HG02763 (cell line): Measurements from ENCODE around the gene WDR81.
"Not testable (repeated sequence)": the region's sequence is repeated elsewhere in the genome, so short reads cannot be mapped to it uniquely, and the experiment has no call there.

Experiments used
- ATAC-seq: cut with Tn5 transposase; IDR thresholded peaks from one replicate; pipeline ENCODE4 v1.9.1; 2021; ENCODE audit warnings: mild to moderate bottlenecking, moderate library complexity; ENCODE audit not compliant: unreplicated experiment

WDR81 gene

GRCh38 chr17:1713160-1713877 is 11.2 kb upstream of the WDR81 start:
- ATAC-seq, result no peak

GRCh38 chr17:1713878-1714426 is 10.6 kb upstream of the WDR81 start:
- no peak for ATAC-seq

DNA sequence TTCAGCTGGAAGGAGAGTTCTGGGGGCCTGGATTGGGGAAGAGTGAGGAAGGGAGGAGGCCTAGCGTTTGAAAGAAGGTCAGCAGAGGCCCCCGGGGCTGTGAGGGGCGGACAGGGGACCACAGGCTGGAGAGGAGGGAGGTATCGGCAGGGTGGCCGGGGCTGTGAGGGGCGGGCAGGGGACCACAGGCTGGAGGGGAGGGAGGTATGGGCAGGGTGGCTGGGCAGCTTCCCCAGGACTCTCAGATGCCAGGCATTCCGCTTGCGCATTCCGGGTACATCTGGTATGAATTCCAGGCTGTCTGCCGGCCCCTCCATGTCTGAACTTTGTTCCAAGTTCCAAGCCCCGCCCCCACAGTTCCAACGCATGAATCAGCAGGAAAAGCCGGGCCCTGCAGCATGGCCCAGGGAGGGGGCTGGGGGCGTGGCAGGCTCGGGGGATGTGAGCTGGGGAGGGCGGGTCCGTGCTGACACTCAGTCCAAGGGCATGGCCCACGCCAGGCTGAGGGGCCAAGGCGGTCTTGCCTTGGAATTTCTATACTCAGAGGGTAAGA is 10.0 kb upstream of the WDR81 start:
- ATAC-seq, result no peak

DNA sequence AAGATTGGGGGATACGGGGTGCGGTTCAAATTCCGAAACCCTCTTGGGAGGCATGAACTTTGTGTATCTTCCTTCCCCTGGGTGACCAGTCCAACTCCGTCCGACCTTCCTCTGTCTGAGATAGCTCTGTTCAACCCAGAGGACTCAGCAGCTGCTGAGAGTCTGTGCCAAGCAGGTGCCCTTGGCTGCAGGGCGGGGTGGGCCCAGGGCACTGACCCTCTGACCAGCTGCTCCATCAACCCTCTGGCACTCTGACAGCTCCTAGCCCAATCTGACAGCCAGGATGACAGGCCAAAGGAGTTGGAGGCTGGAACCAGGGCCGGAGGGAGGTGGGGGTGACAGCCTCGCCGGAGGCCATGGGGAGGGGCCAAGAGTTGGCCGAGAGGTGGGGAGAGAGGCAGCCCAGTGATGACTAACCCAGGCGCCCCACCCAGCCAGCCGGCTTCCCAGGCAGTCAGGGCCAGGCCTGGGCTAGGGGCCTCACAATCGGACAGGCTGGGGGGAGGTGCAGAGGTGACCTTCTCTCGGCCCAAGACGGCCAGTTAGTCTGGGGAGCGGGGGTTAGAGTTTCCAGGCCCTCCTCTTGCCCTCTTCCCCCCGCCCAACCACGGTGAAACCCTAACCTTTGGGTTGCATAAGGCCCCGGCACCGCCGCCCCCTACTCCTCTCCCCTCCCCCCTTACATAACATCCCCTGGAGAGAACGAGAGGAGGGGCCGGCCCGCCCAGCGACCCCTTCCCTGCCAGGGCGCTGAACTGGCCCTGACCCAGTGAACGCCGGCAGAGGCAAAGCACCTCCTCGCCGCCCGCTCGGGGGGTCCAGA is 9.3 kb upstream of the WDR81 start:
- no peak for ATAC-seq

DNA sequence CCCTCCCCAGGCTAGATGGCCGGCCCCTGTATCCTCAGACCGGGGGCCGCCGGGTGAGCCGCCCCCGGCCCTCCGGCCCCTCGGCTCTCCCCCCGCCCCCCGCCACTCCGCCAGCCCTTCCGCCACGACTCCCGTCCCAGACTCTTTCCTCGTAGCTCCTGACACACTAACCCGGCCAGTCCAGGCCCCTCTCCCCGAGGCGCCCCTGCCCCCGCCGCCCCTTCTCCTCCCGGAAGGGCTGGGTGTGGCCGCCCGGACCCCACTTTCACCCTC is 8.8 kb upstream of the WDR81 start:
- ATAC-seq, result no peak

DNA sequence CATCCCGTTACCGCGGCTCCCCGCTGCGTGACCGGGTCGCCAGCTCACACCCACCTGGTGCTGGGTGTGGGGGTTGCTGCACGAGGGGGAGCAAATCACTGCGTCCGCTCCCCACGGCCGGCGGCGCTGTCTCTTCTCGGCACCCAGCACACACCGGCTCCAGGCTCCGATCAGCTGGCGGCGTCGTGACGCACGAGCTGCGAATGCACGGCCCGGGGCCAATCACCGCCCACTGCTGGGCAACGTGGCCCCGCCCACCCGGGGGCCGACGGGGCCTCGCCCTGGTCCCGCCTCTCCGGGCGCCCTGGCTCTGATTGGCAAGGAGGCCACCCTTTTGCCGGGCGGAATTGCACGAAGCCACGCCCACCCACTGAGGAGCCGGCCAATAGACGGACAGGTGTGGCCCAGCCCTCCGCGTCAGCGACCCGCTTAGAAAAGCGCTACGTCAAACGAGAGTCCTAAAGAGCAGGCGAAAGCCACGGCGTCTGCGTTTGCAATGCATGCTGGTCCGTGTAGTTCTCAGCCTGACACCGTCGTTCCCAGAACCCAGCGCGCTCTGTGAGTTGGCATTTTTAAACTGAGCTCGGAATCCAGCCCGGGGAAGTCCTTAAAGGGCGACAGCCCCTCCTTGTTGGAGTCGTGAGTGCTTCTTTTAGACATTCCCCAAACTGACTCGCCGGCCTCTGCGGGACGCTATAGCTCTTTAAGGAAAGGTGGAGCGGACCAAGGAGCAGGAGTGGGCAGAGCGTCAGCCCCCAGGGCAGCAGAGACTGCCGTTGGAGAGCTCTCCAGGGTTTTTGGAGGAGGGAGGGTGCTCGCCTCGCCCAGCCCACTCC is 8.2 kb upstream of the WDR81 start:
- ATAC-seq, result peak; percentile 79

- peak; percentile 35 for ATAC-seq
Observed at GRCh38 chr17:1716912-1717695, 7.4 kb upstream of the WDR81 start.

DNA sequence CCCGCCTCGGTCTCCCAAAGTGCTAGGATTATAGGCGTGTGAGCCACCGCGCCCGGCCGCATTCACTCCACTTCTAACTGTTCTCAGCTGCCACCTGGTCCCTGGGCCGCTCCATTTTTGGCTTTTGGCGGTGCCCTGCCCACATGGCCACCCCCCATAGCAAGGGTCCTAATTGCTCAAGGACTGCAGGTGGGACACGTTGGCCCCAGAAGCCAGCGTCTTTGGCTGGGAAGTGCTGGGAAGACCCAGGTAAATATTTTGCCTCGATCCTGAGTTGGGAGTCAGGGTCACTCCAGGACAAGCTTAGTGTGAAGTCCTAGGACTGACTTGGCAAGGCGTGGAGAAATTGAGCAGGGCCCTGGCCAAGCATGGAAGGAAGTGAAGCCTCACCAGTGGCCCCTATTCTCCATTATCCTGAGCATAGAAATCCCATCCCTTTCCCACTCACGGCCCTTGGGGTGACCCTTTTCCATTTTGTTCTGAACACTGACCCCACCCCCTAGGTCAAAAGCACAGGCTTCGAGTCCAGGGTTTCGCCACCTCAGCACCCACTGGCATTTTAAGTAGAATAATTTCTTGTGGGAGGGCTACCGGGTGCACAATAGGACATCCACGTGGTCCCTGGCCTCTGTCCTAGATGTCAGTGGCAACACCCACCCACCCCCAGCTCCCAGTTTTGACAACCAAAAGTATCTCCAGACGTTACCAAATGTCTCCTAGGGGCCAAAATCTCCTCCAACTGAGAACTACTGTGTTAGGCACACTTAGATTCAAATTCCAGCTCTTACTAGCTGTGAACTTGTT is 5.9 kb upstream of the WDR81 start:
- no peak for ATAC-seq

DNA sequence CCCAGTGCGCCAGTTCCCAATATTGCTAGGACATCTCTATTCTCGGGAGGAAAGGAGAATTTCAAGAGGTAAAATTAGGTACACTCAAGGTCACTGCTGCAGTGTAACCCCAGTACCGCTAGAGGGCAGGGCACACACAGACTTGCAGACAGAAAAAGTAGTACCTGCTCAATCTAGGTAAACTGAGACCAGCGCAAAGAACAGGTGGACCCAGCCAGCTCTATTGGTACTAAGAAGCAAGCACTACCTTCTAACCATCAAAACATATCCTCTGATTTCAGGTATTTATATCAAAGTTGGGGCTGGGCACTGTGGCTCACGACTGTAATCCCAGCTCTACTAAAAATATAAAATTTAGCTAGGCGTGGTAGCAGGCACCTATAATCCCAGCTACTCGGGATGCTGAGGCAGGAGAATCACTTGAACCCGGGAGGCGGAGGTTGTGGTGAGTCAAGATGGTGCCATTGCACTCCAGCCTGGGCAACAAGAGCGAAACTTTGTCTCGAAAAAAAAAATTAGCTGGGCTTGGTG is 3.6 kb upstream of the WDR81 start:
- no peak for ATAC-seq

GRCh38 chr17:1722022-1722421 is 2.5 kb upstream of the WDR81 start:
- not testable (repeated sequence) for ATAC-seq

DNA sequence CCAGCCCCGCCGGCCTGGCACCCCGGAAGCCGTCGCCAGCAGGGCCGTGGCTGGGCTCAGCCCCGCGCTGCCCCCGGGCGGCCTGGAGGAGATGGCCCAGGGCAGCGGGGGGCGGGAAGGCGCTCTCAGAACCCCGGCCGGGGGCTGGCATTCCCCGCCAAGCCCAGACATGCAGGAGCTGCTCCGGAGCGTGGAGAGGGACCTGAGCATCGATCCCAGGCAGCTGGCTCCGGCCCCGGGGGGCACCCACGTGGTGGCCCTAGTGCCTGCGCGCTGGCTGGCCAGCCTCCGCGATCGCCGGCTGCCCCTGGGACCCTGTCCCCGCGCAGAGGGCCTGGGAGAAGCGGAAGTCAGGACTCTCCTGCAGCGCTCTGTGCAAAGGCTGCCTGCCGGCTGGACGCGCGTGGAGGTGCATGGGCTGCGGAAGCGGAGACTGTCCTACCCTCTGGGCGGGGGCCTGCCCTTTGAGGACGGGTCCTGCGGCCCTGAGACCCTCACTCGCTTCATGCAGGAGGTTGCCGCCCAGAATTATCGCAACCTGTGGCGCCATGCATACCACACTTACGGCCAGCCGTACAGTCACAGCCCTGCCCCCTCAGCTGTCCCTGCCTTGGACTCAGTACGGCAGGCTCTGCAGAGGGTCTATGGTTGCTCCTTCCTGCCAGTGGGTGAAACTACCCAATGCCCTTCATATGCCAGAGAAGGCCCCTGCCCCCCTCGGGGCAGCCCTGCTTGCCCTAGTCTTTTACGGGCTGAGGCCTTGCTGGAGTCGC is 551 bp downstream of the WDR81 start:
- ATAC-seq, result peak; percentile 11

- no peak for ATAC-seq
Observed at GRCh38 chr17:1725642-1726511, 1.4 kb downstream of the WDR81 start.

DNA sequence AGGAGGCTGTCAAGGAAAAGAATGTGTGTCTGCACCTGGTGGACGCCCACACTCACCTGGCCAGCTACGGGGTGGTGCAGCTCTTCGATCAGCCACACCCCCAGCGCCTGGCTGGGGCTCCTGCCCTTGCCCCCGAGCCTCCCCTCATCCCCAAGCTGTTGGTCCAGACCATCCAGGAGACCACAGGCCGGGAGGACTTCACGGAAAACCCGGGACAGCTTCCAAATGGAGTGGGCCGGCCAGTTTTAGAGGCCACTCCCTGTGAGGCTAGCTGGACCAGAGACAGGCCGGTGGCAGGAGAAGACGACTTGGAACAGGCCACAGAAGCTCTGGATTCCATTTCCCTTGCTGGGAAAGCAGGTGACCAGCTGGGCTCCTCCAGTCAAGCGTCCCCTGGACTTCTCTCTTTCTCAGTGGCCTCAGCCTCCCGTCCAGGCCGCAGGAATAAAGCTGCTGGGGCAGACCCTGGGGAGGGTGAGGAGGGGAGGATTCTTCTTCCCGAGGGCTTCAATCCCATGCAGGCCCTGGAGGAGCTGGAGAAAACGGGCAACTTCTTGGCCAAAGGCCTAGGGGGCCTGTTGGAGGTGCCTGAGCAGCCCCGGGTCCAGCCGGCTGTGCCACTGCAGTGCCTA is 2.2 kb downstream of the WDR81 start:
- ATAC-seq, result no peak

GRCh38 chr17:1727258-1727789 is 2.8 kb downstream of the WDR81 start:
- ATAC-seq, result no peak

DNA sequence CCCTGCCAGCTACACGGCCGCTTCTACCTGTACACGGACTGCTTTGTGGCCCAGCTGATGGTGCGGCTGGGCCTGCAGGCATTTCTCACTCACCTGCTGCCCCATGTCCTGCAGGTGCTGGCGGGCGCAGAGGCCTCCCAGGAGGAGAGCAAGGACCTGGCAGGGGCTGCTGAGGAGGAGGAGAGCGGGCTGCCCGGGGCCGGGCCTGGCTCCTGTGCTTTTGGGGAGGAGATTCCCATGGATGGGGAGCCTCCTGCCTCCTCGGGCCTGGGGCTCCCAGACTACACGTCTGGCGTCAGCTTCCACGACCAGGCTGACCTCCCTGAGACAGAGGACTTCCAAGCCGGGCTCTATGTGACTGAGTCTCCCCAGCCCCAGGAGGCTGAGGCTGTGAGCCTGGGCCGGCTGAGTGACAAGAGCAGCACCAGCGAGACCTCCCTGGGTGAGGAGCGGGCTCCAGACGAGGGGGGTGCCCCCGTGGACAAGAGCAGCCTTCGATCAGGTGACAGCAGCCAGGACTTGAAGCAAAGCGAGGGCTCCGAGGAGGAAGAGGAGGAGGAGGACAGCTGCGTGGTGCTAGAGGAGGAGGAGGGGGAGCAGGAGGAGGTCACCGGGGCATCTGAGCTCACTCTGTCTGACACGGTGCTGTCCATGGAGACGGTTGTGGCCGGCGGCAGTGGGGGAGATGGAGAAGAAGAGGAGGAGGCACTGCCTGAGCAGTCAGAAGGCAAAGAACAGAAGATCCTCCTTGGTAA is 3.5 kb downstream of the WDR81 start:
- no peak for ATAC-seq

GRCh38 chr17:1729966-1730325 is 5.4 kb downstream of the WDR81 start:
- ATAC-seq, result no peak
